Stimulated activated CD4-positive, alpha-beta T cell treated with anti-CD3 and anti-CD28 coated beads, Interleukin-1b, Interleukin-23, amount 100 ng/mL, for 48 hours (primary cell): ENCODE measurements around the gene SPRR2E.
"Not testable (repeated sequence)": the region's sequence is repeated elsewhere in the genome, so short reads cannot be mapped to it uniquely, and the experiment has no call there.

Experiments
- DNase-seq: peaks from one replicate; pipeline ENCODE4 v3.0.0-alpha.2; 2020

The SPRR2E gene

DNA sequence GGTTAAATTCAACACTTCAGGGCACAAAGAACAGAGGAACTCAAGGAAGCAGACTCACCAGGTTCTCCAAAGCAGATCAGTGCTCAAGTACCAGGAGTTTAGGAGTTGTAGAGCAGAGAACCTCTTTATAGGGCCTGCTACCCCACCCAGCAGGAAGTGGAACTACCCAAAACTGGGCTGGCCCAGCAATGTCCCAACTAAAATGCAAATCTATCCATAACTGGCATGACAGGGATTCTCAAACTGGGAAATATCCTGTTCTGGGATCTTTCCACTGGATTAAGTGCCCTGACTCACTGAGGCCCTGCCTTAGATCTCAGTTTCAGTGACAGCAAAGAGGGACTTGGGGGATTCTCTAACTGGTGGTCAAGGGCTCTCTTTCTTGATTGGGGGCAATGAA lies at the start of gene SPRR2E:
Gene SPRR2E, minus strand, starts transcription at position 101 of the 400 bp plus-strand sequence. CDS start 775 bp downstream, outside the sequence.
- DNase-seq, result no peak

DNA sequence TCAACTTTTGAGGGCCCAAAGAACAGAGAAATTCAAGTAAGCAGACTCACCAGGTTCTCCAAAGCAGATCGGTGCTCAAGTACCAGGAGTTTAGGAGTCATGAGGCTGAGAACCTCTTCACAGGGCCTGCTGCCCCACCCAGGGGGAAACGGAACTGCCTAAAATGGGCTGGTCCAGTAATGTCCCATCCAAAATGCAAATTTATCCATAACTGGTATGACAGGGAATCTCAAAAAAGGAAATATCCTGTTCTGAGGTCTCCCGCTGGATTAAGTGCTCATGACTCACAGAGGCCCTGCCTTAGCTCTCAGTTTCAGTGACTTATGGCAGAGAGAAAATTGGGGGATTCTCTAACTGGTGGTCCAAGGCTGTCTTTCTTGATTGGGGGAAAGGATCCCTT lies 47.1 kb upstream of the SPRR2E start:
- no peak for DNase-seq

DNA sequence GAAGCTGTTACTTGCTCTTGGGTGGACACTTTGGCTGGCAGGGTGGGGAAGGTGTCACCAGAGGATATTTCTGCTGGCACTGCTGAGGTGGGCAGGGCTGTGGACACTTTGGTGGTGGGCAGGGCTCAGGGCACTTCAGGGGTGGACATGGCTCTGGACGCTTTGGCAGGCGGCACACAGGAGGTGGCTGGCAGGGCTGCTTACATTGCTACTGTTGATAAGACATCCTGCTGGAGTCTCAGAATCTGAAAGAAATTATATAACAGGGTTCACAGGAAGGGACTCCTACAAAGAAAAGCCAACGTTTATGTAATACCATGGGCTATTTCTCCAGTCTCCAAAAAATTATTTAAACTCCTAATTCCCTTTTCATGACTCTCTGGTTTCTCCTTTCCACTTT lies 46.2 kb upstream of the SPRR2E start:
- DNase-seq, result no peak

DNA sequence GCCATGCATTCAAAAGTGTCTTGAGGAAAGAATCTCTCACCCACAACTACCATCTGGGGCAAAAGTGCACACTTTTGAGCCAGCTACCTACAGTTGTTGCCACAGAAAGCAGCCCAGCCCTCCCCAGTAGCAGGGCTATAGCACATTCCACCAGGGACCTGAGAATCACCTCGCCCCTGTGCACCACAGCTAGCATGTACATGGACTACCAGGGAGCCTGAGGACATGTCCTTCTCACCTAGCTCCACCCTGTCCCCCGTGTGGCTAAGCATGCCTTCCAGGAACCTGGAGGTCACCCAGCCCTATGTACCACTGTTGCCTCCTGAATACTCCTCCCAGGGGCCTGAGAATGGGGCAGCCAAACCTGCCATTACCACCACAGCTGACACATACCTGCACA lies 39.4 kb upstream of the SPRR2E start:
- no peak for DNase-seq

GRCh38 chr1:153133267-153133666 lies 38.9 kb upstream of the SPRR2E start:
- DNase-seq, result no peak

DNA sequence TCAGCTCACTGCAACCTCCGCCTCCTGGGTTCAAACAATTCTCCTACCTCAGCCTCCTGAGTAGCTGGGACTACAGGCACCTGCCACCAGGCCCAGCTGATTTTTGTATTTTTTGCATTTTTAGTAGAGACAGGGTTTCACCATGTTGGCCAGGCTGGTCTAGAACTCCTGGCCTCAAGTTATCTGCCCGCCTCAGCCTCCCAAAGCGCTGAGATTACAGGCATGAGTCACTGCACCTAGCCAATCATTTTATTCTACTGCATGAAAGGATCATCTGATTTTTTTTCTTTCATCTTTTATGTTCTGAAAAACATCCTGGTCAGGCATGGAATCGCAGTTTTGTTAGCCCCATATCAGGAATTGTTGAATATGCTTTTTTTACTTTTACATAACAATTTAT lies 34.4 kb upstream of the SPRR2E start:
- DNase-seq, result not testable (repeated sequence)

DNA sequence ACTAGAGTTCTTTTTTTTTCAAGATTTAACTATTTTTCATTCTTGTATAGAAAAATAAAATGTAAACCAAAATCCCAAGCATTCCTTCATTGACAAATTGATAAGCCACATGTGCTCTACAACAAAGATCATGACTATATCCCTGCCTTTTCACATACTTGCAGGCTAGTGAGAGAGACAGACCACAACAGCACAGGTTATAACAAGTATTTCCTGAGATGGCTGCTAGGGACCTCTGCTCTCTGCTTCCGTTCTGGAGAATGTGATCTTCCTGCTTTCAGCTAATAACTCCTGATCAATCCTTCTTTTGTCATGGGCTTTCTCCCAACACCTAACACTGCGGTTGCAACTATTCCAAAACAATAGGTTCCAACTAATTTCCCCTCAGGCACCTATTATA lies 33.0 kb upstream of the SPRR2E start:
- no peak for DNase-seq

GRCh38 chr1:153125536-153125935 lies 31.2 kb upstream of the SPRR2E start:
- DNase-seq, result no peak

DNA sequence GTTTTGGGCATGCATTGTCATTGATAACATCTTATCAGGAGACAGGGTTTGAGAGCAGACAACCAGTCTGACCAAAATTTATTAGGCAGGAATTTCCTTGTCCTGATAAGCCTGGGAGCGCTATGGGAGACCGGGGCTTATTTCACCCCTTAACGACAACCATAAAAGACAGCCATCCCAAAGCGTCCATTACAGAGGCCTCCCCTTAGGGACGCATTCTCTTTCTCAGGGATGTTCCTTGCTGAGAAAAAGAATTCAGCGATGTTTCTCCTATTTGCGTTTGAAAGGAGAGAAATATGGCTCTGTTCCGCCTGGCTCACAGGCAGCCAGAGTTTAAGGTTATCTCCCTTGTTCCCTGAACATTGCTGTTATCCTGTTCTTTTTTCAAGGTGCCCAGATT lies 29.5 kb upstream of the SPRR2E start:
- not testable (repeated sequence) for DNase-seq

DNA sequence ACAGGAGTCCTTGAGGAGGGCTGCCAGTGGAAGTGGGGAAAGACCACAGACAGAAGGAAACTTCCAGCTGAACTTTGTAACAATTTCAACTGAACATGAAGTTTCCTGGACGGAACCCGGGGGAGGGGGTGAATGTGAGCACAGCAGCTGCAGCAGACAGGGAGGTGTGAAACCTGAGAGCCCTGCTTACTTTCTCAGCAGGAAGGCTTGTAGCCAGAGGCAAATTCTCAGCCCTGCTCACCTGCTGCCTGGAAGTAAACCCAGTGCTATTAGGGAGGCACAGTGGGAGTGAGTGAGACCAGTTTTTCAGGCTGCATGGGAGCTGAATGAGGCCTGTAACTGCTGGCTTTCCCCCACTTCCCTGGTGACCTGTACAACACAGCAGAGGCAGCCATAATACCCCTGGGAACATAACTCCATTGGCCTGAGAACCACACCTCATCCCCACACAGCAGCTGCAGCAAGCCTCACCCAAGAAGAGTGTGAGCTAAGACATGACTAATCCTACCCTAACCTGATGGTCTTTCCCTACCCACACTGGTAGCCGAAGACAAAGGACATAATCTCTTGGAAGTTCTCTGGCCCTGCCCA lies 28.6 kb upstream of the SPRR2E start:
- no peak for DNase-seq

DNA sequence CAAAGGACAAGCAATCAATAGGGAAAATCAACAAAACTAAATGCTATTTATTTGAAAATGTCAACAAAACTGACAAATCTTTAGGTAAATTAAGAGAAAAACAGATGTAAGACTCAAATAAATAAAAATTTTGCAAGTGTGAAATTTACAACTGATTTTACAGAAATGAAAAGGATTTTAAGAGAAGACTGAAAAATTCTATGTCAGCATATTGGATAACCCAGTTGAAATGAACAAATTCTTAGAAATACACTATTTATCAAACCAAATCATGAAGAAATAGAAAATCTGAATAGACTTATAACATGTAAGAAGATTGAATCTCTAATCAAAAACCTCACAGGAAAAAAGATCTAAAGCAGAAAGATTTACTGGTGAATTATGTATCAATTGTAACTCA lies 26.6 kb upstream of the SPRR2E start:
- DNase-seq, result no peak

- DNase-seq, result no peak
Measured at GRCh38 chr1:153119491-153119971, 25.2 kb upstream of the SPRR2E start.

DNA sequence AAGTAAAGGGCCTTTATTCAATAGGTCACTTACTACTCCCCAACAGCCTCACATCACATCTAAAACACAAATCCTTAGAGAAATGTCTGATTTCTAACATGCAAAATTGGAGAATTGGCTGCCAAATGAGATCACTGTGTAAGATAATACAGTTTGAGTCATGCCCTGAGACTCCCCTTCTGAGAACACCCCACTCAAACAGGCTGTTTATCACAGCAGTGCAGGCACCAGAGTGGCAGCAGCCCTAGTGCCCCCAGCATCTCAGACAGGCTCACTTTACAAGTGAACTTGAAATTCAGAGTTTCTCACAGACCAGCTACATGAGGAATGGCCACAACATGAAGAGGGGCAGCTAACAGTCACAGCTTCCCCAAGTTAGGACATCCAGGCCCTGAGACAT lies 20.9 kb upstream of the SPRR2E start:
- not testable (repeated sequence) for DNase-seq

DNA sequence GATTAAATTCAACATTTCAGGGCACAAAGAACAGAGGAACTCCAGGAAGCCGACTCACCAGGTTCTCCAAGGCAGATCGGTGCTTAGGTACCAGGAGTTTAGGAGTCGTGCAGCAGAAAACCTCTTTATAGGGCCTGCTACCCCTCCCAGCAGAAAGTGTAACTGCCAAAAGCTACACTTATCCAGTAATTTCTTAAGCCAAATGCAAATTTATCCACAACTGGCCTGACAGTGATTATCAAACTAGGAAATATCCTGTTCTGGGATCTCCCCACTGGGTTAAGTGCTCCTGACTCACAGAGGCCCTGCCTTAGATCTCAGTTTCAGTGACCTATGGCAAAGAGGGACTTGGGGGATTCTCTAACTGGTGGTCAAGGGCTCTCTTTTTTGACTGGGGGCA lies 19.1 kb upstream of the SPRR2E start, which contains the start of gene SPRR2F:
Gene SPRR2F, minus strand, starts transcription at position 101 of the 400 bp plus-strand sequence. CDS start 783 bp downstream, outside the sequence.
- DNase-seq, result no peak

DNA sequence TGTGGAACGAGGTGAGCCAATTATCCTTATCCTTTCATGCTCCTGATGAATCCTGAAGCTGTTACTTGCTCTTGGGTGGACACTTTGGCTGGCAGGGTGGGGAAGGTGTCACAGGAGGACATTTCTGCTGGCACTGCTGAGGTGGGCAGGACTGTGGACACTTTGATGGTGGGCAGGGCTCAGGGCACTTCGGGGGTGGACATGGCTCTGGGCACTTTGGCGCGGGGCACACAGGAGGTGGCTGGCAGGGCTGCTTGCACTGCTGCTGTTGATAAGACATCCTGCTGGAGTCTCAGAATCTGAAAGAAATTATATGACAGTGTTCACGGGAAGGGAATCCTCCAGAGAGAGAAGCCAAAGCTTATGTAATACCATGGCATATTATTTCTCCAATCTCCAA lies 18.1 kb upstream of the SPRR2E start:
- DNase-seq, result not testable (repeated sequence)

DNA sequence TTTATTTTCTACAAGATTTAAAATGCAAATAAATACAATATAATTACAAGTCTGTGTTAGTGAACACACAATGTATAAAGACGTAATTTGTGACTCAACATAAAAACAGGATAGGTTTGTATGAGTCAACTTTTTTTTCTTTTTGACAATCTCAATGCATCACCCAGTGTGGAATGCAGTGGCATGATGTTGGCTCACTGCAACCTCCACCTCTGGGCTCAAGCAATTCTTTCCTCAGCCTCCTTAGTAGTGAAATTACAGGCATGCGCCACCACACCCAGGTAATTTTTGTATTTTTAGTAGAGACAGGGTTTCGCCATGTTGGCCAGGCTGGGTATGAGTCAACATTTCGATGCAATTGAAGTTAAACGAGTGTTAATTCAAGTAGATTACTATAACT lies 5.9 kb upstream of the SPRR2E start:
- DNase-seq, result no peak

GRCh38 chr1:153099461-153100045 lies 5.2 kb upstream of the SPRR2E start:
- no peak for DNase-seq

GRCh38 chr1:153095764-153096163 lies 1.4 kb upstream of the SPRR2E start:
- no peak for DNase-seq

GRCh38 chr1:153087652-153088051 lies 6.7 kb downstream of the SPRR2E start:
- DNase-seq, result no peak

DNA sequence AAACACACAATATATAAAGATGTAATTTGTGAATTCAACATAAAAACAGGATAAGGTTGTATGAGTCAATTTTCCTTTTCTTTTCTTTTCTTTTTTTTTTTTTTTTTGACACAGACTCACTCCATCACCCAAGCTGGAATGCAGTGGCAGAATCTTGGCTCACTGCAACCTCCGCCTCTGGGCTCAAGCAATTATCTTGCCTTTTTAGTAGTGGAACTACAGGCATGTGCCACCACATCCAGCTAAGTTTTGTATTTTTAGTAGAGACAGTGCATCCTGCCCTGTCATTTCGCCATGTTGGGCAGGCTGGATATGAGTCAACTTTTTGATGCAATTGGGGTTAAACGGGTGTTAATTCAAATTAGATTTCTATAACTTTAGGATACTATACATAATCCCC lies 12.6 kb downstream of the SPRR2E start:
- no peak for DNase-seq

GRCh38 chr1:153072806-153073726 lies 21.3 kb downstream of the SPRR2E start:
- DNase-seq, result no peak

DNA sequence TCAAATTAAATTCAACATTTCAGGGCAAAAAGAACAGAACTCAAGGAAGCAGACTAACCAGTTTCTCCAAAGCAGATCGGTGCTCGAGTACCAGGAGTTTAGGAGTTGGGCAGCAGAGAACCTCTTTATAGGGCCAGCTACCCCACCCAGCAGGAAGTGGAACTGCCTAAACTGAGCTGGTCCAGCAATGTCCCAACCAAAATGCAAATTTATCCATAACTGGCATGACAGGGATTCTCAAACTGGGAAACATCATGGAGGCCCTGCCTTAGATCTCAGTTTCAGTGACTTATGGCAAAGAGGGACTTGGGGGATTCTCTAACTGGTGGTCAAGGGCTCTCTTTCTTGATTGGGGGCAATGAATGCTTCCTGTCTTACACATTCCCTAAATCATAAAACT lies 22.8 kb downstream of the SPRR2E start, which contains the start of gene SPRR2B:
Gene SPRR2B, minus strand, starts transcription at position 101 of the 400 bp plus-strand sequence. CDS start 772 bp downstream, outside the sequence.
- DNase-seq, result no peak

- DNase-seq, result no peak
Measured at GRCh38 chr1:153070243-153070642, 24.1 kb downstream of the SPRR2E start.
